ENCODE measurements around the gene LXN.

LXN gene

DNA sequence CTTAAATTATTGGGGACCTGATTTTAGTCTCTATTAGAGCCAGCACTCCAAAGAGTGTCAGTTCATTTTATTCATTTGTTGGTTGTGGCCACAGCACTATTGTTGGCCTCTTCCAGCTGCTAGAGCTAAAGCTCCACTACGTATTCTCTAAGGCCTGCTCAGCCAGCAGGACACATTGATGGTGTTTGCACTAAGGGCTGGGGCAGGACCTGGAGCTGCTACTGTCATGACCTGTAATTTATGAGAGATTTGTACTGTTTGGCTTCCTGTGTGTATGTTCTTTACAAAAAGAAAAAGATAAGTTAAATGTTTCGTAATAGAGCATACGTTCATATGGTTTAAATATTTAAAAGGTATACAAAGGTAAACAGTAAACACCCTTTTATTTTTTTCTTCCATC is 20.0 kb downstream of the LXN start:
- no peaks in the 10 kb centered on the region for H3K27me3 ChIP-seq (ENCODE audit: control insufficient read depth in 5 of 5, insufficient read depth in 4 of 5, low read length in 5 of 5)
- H3K9ac ChIP-seq (ENCODE audit: low read length in 5 of 5), result no peak overlapping the region
- no peak overlapping the region for H3K27ac ChIP-seq (ENCODE audit: low read depth, low read length)
- peaks cover 37 to 64% (median 53%) of the 10 kb centered on the region in 5 donors for H3K36me3 ChIP-seq (ENCODE audit: control insufficient read depth in 5 of 5, insufficient read depth in 5 of 5, low read length in 5 of 5)
- H3K4me3 ChIP-seq (ENCODE audit: low read depth in 1 of 5, low read length in 5 of 5), result no peak overlapping the region
- H3K4me1 ChIP-seq (ENCODE audit: control insufficient read depth in 5 of 5, insufficient read depth in 5 of 5, low read length in 5 of 5), result peaks cover 0 to 15% (median 0%) of the 10 kb centered on the region in 5 donors
- H3K9me3 ChIP-seq (ENCODE audit: control insufficient read depth in 5 of 5, low read length in 5 of 5), result no peaks in the 10 kb centered on the region

DNA sequence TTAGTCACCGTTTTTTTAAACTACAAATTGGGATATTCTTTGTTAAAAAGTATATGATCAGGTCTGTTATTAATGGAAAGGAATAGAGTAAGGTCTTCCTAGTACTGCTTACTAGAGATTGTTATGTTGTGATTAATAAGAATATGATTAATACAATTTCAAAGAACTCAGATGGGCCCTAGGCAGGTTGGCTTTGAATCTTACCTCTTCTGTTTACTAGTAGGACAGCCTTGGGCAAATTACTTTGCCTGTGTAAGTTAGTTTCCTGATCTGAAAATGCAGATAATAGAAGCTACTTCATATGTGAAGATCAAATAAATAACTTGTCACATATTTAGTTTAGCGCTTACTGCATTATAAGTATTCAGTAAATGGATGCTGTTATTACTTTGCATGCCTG is 21.3 kb downstream of the LXN start:
- Histone ChIP-seq H3K4me3 (ENCODE audit: low read depth in 1 of 5, low read length in 5 of 5) (no peak overlapping the region), H3K27me3 (ENCODE audit: control insufficient read depth in 5 of 5, insufficient read depth in 4 of 5, low read length in 5 of 5) (no peaks in the 10 kb centered on the region), H3K27ac (ENCODE audit: low read depth, low read length) (no peak overlapping the region), H3K9ac (ENCODE audit: low read length in 5 of 5) (no peak overlapping the region), H3K9me3 (ENCODE audit: control insufficient read depth in 5 of 5, low read length in 5 of 5) (no peaks in the 10 kb centered on the region), H3K4me1 (ENCODE audit: control insufficient read depth in 5 of 5, insufficient read depth in 5 of 5, low read length in 5 of 5) (peaks cover 0 to 15% (median 2%) of the 10 kb centered on the region in 5 donors), H3K36me3 (ENCODE audit: control insufficient read depth in 5 of 5, insufficient read depth in 5 of 5, low read length in 5 of 5) (peaks cover 33 to 64% (median 50%) of the 10 kb centered on the region in 5 donors)

DNA sequence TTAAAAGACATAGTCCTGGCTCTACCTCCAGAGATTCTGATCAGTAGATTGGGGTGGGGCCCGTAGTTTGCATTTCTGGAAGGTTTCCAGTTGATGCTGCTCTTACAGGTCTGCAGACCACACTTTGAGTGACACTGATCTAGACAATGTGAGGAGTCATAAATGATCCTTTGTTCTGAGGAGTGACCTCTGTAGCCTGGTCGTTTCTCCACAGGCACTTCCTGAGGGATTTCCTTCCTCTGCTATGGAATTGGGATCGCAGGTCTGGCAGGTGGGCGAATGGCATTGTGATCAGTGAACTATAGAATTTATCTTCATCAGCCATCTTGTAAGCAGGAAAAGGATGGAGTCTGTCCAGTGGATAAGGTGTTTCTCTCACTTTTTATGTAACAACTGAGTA is 22.7 kb downstream of the LXN start:
- peaks cover 4 to 27% (median 16%) of the 10 kb centered on the region in 5 donors for H3K4me1 ChIP-seq (ENCODE audit: control insufficient read depth in 5 of 5, insufficient read depth in 5 of 5, low read length in 5 of 5)
- no peaks in the 10 kb centered on the region for H3K9me3 ChIP-seq (ENCODE audit: control insufficient read depth in 5 of 5, low read length in 5 of 5)
- peaks cover 26 to 54% (median 45%) of the 10 kb centered on the region in 5 donors for H3K36me3 ChIP-seq (ENCODE audit: control insufficient read depth in 5 of 5, insufficient read depth in 5 of 5, low read length in 5 of 5)
- H3K27ac ChIP-seq (ENCODE audit: low read depth, low read length), result peak overlapping the region; percentile 49
- H3K27me3 ChIP-seq (ENCODE audit: control insufficient read depth in 5 of 5, insufficient read depth in 4 of 5, low read length in 5 of 5), result no peaks in the 10 kb centered on the region
- no peak overlapping the region for H3K4me3 ChIP-seq (ENCODE audit: low read depth in 1 of 5, low read length in 5 of 5)
- no peak overlapping the region for H3K9ac ChIP-seq (ENCODE audit: low read length in 5 of 5)

DNA sequence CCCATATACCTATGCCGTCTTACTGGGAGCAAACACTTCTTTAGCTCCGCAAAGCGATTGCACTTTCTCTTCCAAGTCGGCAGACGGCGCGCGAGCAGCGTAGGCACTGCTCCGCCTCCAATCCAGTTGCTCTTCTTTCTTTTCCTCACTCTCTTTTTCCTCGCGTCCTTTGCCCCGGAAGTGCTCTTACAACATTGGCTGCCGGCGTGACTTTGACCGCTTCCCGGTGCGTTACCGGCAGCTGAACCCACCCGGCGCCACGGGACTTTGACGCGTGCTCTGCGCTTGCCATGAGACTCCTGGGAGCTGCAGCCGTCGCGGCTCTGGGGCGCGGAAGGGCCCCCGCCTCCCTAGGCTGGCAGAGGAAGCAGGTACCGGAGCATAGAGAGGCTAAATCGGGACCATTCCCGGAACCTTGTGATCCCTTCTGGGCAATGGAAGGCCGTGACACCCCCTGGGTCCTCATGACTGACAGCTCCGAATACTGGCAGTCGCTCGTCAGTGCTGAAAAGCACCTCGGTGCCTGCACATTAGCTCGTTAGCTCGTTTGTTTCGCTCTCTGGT is 28.0 kb downstream of the LXN start, which contains the start of gene GFM1:
TSS of gene GFM1 (plus strand) at position 183 of the 564 bp plus-strand sequence. CDS start at position 291, 108 bp downstream.
- peaks cover 0 to 16% (median 10%) of the 10 kb centered on the region in 5 donors for H3K36me3 ChIP-seq (ENCODE audit: control insufficient read depth in 5 of 5, insufficient read depth in 5 of 5, low read length in 5 of 5)
- H3K27ac ChIP-seq (ENCODE audit: low read depth, low read length), result peak within 1 kb of the TSS; percentile 95
- H3K27me3 ChIP-seq (ENCODE audit: control insufficient read depth in 5 of 5, insufficient read depth in 4 of 5, low read length in 5 of 5), result no peaks in the 10 kb centered on the region
- H3K4me1 ChIP-seq (ENCODE audit: control insufficient read depth in 5 of 5, insufficient read depth in 5 of 5, low read length in 5 of 5), result peaks cover 4 to 22% (median 16%) of the 10 kb centered on the region in 5 donors
- H3K9ac ChIP-seq (ENCODE audit: low read length in 5 of 5), result peak within 1 kb of the TSS; percentile 87 to 97 (median 95)
- peak within 1 kb of the TSS; percentile 67 to 95 (median 93) for H3K4me3 ChIP-seq (ENCODE audit: low read depth in 1 of 5, low read length in 5 of 5)
- H3K9me3 ChIP-seq (ENCODE audit: control insufficient read depth in 5 of 5, low read length in 5 of 5), result no peaks in the 10 kb centered on the region

DNA sequence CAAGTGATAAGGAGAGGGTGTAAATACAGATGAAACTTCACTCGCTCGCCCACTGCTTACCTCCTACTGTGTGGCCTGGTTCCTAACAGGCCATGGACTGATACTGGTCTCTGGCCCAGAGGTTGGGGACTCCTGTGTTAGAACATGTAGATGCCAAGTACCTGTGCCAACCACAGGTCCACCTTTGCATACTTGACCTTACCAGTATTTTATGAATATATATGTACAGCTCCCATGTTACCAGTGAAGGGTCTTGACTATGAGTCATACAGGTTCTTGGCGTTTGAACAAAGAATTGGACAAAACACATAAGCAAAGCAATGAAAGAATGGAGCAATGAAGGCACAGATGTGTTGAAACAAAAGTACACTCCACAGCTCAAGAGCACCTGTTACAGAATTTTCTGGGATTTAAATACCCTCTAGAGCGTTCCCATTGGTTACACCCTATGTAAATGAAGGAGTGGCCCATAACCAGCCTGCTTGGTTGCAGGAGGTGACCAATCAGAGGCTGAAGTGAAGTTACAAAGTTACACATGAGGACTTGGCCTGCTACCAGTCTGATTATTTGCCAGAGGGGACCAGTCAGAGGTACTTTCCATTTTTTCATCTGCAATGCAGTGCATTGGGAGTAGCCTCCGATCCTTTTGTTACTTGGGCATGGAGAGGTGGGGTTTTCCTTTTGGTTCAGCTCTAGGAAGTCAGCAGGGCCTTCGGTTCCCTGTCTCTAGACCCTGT is 29.8 kb downstream of the LXN start:
- Histone ChIP-seq H3K36me3 (ENCODE audit: control insufficient read depth in 5 of 5, insufficient read depth in 5 of 5, low read length in 5 of 5) (peaks cover 0 to 10% (median 4%) of the 10 kb centered on the region in 5 donors), H3K4me3 (ENCODE audit: low read depth in 1 of 5, low read length in 5 of 5) (no peak overlapping the region), H3K9me3 (ENCODE audit: control insufficient read depth in 5 of 5, low read length in 5 of 5) (no peaks in the 10 kb centered on the region), H3K9ac (ENCODE audit: low read length in 5 of 5) (no peak overlapping the region), H3K4me1 (ENCODE audit: control insufficient read depth in 5 of 5, insufficient read depth in 5 of 5, low read length in 5 of 5) (peaks cover 4 to 22% (median 16%) of the 10 kb centered on the region in 5 donors), H3K27me3 (ENCODE audit: control insufficient read depth in 5 of 5, insufficient read depth in 4 of 5, low read length in 5 of 5) (no peaks in the 10 kb centered on the region), H3K27ac (ENCODE audit: low read depth, low read length) (no peak overlapping the region)

DNA sequence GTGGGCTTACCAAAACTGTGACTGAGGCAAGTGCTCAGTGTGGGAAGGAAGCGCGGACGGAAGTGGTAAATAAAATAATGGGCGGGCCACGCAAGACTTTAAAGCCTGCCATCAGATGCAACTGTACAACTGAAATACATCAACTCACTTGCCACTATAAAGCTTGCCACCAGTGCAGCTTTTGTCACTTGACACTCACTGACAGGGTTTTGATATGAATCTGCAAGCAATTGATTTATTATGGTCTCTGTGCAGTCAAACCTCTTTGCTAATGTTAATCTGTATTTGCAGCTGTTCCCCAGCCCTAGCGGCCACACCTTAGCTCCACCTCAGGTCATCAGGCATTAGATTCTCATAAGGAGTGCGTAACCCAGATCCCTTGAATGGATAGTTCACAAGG is 30.4 kb downstream of the LXN start:
- no peak overlapping the region for H3K27ac ChIP-seq (ENCODE audit: low read depth, low read length)
- H3K4me3 ChIP-seq (ENCODE audit: low read depth in 1 of 5, low read length in 5 of 5), result no peak overlapping the region
- peaks cover 0 to 10% (median 3%) of the 10 kb centered on the region in 5 donors for H3K36me3 ChIP-seq (ENCODE audit: control insufficient read depth in 5 of 5, insufficient read depth in 5 of 5, low read length in 5 of 5)
- no peaks in the 10 kb centered on the region for H3K27me3 ChIP-seq (ENCODE audit: control insufficient read depth in 5 of 5, insufficient read depth in 4 of 5, low read length in 5 of 5)
- H3K9ac ChIP-seq (ENCODE audit: low read length in 5 of 5), result no peak overlapping the region
- H3K4me1 ChIP-seq (ENCODE audit: control insufficient read depth in 5 of 5, insufficient read depth in 5 of 5, low read length in 5 of 5), result peaks cover 4 to 22% (median 16%) of the 10 kb centered on the region in 5 donors
- H3K9me3 ChIP-seq (ENCODE audit: control insufficient read depth in 5 of 5, low read length in 5 of 5), result no peaks in the 10 kb centered on the region

DNA sequence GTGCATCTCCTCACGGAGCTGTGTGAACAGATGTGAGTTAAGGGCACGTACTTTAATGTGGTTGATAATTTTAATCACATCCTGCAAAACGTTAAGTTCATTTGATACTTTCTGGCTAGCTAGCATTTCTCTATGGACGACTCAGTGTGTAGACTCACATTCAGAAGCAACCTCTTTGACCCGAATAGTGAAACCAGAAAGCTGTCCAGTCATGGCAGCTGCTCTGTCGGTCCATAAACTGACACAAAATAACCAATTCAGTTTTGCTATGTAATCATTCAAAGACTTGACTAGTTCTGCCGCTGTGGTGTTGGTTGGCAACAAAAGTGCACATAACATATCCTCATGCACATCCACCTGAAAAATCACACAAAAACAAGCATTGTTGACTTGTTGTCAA is 31.8 kb downstream of the LXN start:
- H3K9ac ChIP-seq (ENCODE audit: low read length in 5 of 5), result no peak overlapping the region
- H3K27ac ChIP-seq (ENCODE audit: low read depth, low read length), result no peak overlapping the region
- H3K9me3 ChIP-seq (ENCODE audit: control insufficient read depth in 5 of 5, low read length in 5 of 5), result no peaks in the 10 kb centered on the region
- no peak overlapping the region for H3K4me3 ChIP-seq (ENCODE audit: low read depth in 1 of 5, low read length in 5 of 5)
- no peaks in the 10 kb centered on the region for H3K27me3 ChIP-seq (ENCODE audit: control insufficient read depth in 5 of 5, insufficient read depth in 4 of 5, low read length in 5 of 5)
- peaks cover 1 to 13% (median 8%) of the 10 kb centered on the region in 5 donors for H3K4me1 ChIP-seq (ENCODE audit: control insufficient read depth in 5 of 5, insufficient read depth in 5 of 5, low read length in 5 of 5)
- H3K36me3 ChIP-seq (ENCODE audit: control insufficient read depth in 5 of 5, insufficient read depth in 5 of 5, low read length in 5 of 5), result no peaks in the 10 kb centered on the region

DNA sequence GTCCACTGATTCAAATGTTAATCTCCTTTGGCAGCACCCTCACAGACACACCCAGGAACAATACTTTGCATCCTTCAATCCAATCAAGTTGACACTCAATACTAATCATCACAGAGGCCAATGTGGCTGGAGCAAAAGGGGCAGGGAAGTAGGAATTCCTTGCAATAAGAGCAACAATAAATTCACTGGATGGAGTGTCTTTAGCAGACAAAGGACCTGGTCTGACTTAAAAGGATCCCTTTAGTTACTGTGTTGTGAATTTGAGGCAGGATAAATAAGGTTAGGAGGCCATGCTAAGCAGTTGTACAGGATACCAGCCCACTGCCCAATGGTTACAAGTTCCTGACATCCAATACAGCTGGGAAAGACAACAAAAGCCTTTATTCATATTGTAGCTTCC is 40.5 kb downstream of the LXN start:
- Histone ChIP-seq H3K27me3 (ENCODE audit: control insufficient read depth in 5 of 5, insufficient read depth in 4 of 5, low read length in 5 of 5) (no peaks in the 10 kb centered on the region), H3K36me3 (ENCODE audit: control insufficient read depth in 5 of 5, insufficient read depth in 5 of 5, low read length in 5 of 5) (no peaks in the 10 kb centered on the region), H3K9me3 (ENCODE audit: control insufficient read depth in 5 of 5, low read length in 5 of 5) (no peaks in the 10 kb centered on the region), H3K4me1 (ENCODE audit: control insufficient read depth in 5 of 5, insufficient read depth in 5 of 5, low read length in 5 of 5) (no peaks in the 10 kb centered on the region), H3K4me3 (ENCODE audit: low read depth in 1 of 5, low read length in 5 of 5) (no peak overlapping the region), H3K9ac (ENCODE audit: low read length in 5 of 5) (no peak overlapping the region), H3K27ac (ENCODE audit: low read depth, low read length) (no peak overlapping the region)

DNA sequence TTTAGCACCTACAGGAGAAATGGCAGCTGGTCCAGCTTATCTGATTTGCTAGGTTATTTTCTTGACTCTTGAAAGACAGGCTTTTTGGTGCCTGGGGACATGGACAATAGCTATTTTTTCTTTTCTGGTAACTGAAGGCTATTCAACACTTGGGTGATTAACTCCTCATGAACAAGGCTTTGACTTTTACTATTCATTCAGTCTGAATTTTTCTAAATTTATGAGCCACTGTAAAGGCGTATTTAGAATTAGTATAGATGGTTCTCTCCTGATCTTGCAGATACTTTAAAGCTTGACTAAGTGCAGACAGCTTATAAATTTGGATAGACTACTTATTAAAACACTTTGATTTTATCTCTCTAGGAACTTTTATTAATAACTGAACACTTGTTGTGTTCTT is 46.6 kb downstream of the LXN start:
- Histone ChIP-seq H3K36me3 (ENCODE audit: control insufficient read depth in 5 of 5, insufficient read depth in 5 of 5, low read length in 5 of 5) (no peaks in the 10 kb centered on the region), H3K4me3 (ENCODE audit: low read depth in 1 of 5, low read length in 5 of 5) (no peak overlapping the region), H3K9ac (ENCODE audit: low read length in 5 of 5) (no peak overlapping the region), H3K4me1 (ENCODE audit: control insufficient read depth in 5 of 5, insufficient read depth in 5 of 5, low read length in 5 of 5) (no peaks in the 10 kb centered on the region), H3K27ac (ENCODE audit: low read depth, low read length) (no peak overlapping the region), H3K9me3 (ENCODE audit: control insufficient read depth in 5 of 5, low read length in 5 of 5) (peaks cover 0 to 5% (median 0%) of the 10 kb centered on the region in 5 donors), H3K27me3 (ENCODE audit: control insufficient read depth in 5 of 5, insufficient read depth in 4 of 5, low read length in 5 of 5) (no peaks in the 10 kb centered on the region)
